ENCODE measurements around the gene ZNF3.

The ZNF3 gene

DNA sequence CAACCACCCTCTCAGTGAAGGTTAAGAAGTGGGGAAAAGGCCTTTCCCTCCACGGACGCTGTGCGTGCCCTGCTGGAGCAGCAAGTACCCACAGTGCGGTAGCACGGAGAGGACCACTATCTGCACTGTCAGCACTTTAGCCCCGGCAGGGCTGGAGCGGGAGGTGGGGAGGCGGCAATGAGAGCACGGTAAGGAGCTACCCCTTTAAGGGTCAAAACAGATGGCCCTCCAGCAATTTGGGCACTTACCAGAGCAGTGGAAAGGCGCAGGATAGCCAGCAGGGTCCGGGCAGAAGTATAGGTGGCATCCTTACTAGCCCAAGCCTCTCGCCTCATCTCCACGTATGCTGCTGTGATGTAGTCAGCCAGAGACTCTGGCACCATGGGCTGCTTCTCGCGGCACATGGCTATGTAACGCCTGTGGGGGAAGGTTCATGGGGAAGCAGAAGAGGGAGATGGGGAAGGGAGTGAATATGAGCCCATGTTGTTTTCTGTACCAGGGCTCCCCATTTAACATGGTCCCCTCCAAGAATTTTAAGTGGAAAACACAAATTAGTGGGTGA, 12.5 kb upstream of the ZNF3 start:
- H3K4me1 ChIP-seq (ENCODE audit: control insufficient read depth, insufficient read depth, low read length): peaks cover 5% of the 10 kb centered on the region; the same call in 1 of the 2 replicates
- H3K9ac ChIP-seq (ENCODE audit: low read length): no peak overlapping the region
- no peaks in the 10 kb centered on the region for H3K27me3 ChIP-seq (ENCODE audit: control insufficient read depth, insufficient read depth, low read length)
- H3K4me3 ChIP-seq (ENCODE audit: low read depth, low read length): no peak overlapping the region
- peaks cover 87% of the 10 kb centered on the region for H3K36me3 ChIP-seq (ENCODE audit: control insufficient read depth, insufficient read depth, low read length)
- H3K9me3 ChIP-seq (ENCODE audit: control insufficient read depth, insufficient read depth, low read depth, low read length): no peaks in the 10 kb centered on the region
- no peak overlapping the region for H3K27ac ChIP-seq (ENCODE audit: low read depth, low read length)

DNA sequence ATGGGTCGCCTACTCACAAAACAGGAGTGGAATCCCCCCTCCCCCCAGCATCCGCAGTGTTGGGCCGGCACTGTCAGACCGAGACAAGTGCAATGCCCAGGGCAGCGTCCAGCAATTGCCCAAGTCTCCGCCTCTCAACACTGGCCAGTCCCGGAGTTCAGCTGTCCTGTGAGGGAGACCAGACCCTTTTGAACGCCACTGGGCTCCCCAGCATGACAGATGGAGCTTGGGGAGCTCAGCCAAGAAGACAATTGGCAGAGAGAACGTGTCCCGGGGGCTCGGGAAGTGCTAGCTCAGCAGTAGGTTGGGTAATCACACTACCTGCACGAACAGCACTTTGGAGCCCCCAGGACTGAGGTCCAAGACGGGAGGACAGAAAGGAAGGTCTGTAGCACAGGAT, 12.0 kb upstream of the ZNF3 start:
- Histone ChIP-seq H3K9ac (ENCODE audit: low read length) (no peak overlapping the region), H3K36me3 (ENCODE audit: control insufficient read depth, insufficient read depth, low read length) (peaks cover 82% of the 10 kb centered on the region), H3K4me1 (ENCODE audit: control insufficient read depth, insufficient read depth, low read length) (peaks cover 6% of the 10 kb centered on the region; the same call in 1 of the 2 replicates), H3K4me3 (ENCODE audit: low read depth, low read length) (no peak overlapping the region), H3K27ac (ENCODE audit: low read depth, low read length) (no peak overlapping the region), H3K9me3 (ENCODE audit: control insufficient read depth, insufficient read depth, low read depth, low read length) (no peaks in the 10 kb centered on the region), H3K27me3 (ENCODE audit: control insufficient read depth, insufficient read depth, low read length) (no peaks in the 10 kb centered on the region)

- H3K36me3 ChIP-seq (ENCODE audit: control insufficient read depth, insufficient read depth, low read length): peaks cover 78% of the 10 kb centered on the region
- H3K27ac ChIP-seq (ENCODE audit: low read depth, low read length): no peak overlapping the region
- H3K4me1 ChIP-seq (ENCODE audit: control insufficient read depth, insufficient read depth, low read length): peaks cover 10% of the 10 kb centered on the region; the same call in 1 of the 2 replicates
Measured at GRCh38 chr7:100093054-100093453, 11.5 kb upstream of the ZNF3 start.

DNA sequence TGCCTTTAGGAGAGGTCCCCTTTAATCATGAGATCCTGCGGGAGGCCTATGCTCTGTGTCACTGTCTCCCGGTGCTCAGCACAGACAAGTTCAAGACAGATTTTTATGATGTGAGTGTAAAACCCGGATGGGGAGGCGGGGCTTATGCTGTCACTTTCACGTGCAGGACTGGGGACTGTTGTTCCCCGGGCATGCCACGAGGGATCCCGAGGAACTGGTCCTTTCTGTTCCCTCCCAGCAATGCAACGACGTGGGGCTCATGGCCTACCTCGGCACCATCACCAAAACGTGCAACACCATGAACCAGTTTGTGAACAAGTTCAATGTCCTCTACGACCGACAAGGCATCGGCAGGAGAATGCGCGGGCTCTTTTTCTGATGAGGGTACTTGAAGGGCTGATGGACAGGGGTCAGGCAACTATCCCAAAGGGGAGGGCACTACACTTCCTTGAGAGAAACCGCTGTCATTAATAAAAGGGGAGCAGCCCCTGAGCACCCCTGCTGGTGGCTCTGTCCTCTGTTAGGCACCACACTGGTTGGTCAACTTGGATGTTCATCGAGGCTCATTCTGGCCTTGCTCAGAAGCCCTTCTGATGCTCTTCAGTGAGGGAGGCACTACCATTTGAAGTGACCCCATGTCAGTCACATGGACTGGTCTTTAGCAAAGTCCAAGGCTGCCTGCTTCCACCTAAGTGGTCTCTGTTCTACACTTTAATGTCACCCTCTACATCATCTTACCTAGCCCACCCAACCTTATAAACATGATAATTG, 10.1 kb upstream of the ZNF3 start:
- H3K9ac ChIP-seq (ENCODE audit: low read length): no peak overlapping the region
- H3K27me3 ChIP-seq (ENCODE audit: control insufficient read depth, insufficient read depth, low read length): no peaks in the 10 kb centered on the region
- peaks cover 10% of the 10 kb centered on the region; the same call in 1 of the 2 replicates for H3K4me1 ChIP-seq (ENCODE audit: control insufficient read depth, insufficient read depth, low read length)
- no peak overlapping the region for H3K4me3 ChIP-seq (ENCODE audit: low read depth, low read length)
- no peaks in the 10 kb centered on the region for H3K9me3 ChIP-seq (ENCODE audit: control insufficient read depth, insufficient read depth, low read depth, low read length)
- H3K27ac ChIP-seq (ENCODE audit: low read depth, low read length): no peak overlapping the region
- H3K36me3 ChIP-seq (ENCODE audit: control insufficient read depth, insufficient read depth, low read length): peaks cover 64% of the 10 kb centered on the region

More at GRCh38 chr7:100093054-100093453, 11.5 kb upstream of the ZNF3 start:
- H3K4me3 ChIP-seq (ENCODE audit: low read depth, low read length): no peak overlapping the region
- H3K27me3 ChIP-seq (ENCODE audit: control insufficient read depth, insufficient read depth, low read length): no peaks in the 10 kb centered on the region
- no peak overlapping the region for H3K9ac ChIP-seq (ENCODE audit: low read length)
- no peaks in the 10 kb centered on the region for H3K9me3 ChIP-seq (ENCODE audit: control insufficient read depth, insufficient read depth, low read depth, low read length)

DNA sequence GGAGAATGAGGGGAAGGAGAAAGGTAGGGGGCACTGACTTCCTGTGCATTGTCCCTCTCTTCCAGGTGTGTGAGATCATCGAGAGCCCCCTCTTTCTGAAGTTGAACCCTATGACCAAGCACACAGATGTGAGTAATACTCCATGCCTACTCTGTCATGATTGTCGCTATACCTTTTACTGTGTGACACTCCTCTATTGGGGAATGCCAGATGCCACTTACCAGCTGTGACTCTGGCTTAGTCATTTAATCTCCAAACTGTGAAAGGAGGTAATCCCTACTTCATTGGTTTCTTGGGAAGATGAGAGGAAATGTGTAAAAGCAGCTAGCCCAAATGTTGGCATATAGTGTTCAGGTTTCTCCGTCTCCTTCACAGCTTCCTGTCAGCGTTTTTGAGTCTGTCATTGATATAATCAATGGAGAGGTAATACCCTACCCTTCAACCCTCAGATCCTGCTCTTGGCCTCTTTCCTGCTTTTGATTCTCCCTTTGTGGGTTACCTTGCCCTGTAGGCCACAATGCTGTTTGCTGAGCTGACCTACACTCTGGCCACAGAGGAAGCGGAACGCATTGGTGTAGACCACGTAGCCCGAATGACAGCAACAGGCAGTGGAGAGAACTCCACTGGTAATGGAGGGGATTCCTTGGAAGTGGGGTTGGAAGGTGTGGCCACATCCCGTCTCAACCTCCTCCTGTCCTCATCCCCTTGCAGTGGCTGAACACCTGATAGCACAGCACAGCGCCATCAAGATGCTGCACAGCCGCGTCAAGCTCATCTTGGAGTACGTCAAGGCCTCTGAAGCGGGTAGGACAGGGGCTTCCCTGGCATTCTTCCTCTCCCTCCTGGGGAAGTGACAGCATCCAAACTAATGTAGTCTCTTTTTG, 9.2 kb upstream of the ZNF3 start:
- Histone ChIP-seq H3K4me1 (ENCODE audit: control insufficient read depth, insufficient read depth, low read length) (peaks cover 10% of the 10 kb centered on the region; the same call in 1 of the 2 replicates), H3K27ac (ENCODE audit: low read depth, low read length) (no peak overlapping the region), H3K36me3 (ENCODE audit: control insufficient read depth, insufficient read depth, low read length) (peaks cover 56% of the 10 kb centered on the region), H3K4me3 (ENCODE audit: low read depth, low read length) (no peak overlapping the region), H3K27me3 (ENCODE audit: control insufficient read depth, insufficient read depth, low read length) (no peaks in the 10 kb centered on the region), H3K9me3 (ENCODE audit: control insufficient read depth, insufficient read depth, low read depth, low read length) (no peaks in the 10 kb centered on the region), H3K9ac (ENCODE audit: low read length) (no peak overlapping the region)

GRCh38 chr7:100089458-100090196, 8.1 kb upstream of the ZNF3 start:
- Histone ChIP-seq H3K27ac (ENCODE audit: low read depth, low read length) (peak overlapping the region; percentile 82; the same call in 1 of the 2 replicates), H3K27me3 (ENCODE audit: control insufficient read depth, insufficient read depth, low read length) (no peaks in the 10 kb centered on the region), H3K4me1 (ENCODE audit: control insufficient read depth, insufficient read depth, low read length) (peaks cover 10% of the 10 kb centered on the region; the same call in 1 of the 2 replicates), H3K36me3 (ENCODE audit: control insufficient read depth, insufficient read depth, low read length) (peaks cover 44% of the 10 kb centered on the region), H3K9me3 (ENCODE audit: control insufficient read depth, insufficient read depth, low read depth, low read length) (no peaks in the 10 kb centered on the region), H3K9ac (ENCODE audit: low read length) (peak overlapping the region; percentile 97), H3K4me3 (ENCODE audit: low read depth, low read length) (peak overlapping the region; percentile 84)

- H3K9ac ChIP-seq (ENCODE audit: low read length): peak within 1 kb of the TSS; percentile 97
- peak within 1 kb of the TSS; percentile 84 for H3K4me3 ChIP-seq (ENCODE audit: low read depth, low read length)
- H3K4me1 ChIP-seq (ENCODE audit: control insufficient read depth, insufficient read depth, low read length): peaks cover 10% of the 10 kb centered on the region; the same call in 1 of the 2 replicates
- peak within 1 kb of the TSS; percentile 82 for H3K27ac ChIP-seq (ENCODE audit: low read depth, low read length)
- H3K9me3 ChIP-seq (ENCODE audit: control insufficient read depth, insufficient read depth, low read depth, low read length): no peaks in the 10 kb centered on the region
- no peaks in the 10 kb centered on the region for H3K27me3 ChIP-seq (ENCODE audit: control insufficient read depth, insufficient read depth, low read length)
- H3K36me3 ChIP-seq (ENCODE audit: control insufficient read depth, insufficient read depth, low read length): peaks cover 36% of the 10 kb centered on the region
Measured at GRCh38 chr7:100088621-100089457, 7.3 kb upstream of the ZNF3 start, which contains the start of gene COPS6. Gene COPS6, plus strand, starts transcription at chr7:100088969. Its CDS starts 22 bp downstream, at chr7:100088991.

- Histone ChIP-seq H3K9me3 (ENCODE audit: control insufficient read depth, insufficient read depth, low read depth, low read length) (no peaks in the 10 kb centered on the region), H3K4me3 (ENCODE audit: low read depth, low read length) (peak overlapping the region; percentile 84), H3K27ac (ENCODE audit: low read depth, low read length) (peak overlapping the region; percentile 82), H3K9ac (ENCODE audit: low read length) (peak overlapping the region; percentile 97), H3K4me1 (ENCODE audit: control insufficient read depth, insufficient read depth, low read length) (peaks cover 14% of the 10 kb centered on the region), H3K36me3 (ENCODE audit: control insufficient read depth, insufficient read depth, low read length) (peaks cover 29% of the 10 kb centered on the region), H3K27me3 (ENCODE audit: control insufficient read depth, insufficient read depth, low read length) (no peaks in the 10 kb centered on the region)
Measured at GRCh38 chr7:100088095-100088620, 6.6 kb upstream of the ZNF3 start.

DNA sequence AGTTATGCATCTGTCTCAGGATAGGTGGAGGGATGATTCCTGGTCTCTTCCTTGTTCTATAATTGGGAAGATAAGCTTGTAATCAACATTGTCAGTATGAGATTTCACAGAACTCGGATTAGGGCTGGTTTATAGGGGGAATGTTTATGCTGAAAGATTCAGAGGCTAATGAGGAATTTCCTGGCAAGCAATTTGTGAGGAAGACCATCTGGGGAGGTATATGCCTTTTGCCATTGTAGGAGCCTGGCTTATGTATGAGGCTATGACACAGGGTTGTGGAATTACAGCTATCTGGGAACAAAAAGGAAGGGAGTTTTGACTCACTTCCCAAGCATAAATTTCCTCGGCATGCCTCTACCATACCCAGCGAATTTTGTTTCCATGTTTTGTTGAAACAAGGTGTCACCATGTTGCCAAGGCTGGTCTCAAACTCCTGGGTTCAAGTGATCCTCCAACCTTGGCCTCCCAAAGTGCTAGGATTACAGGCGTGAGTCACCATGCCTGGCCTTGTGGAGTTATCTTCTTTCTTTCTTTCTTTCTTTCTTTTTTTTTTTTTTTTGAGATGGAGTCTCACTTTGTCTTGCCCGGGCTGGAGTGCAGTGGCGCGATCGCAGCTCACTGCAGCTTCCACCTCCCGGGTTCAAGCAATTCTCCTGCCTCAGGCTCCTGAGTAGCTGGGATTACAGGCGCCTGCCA, 5.7 kb upstream of the ZNF3 start:
- H3K36me3 ChIP-seq (ENCODE audit: control insufficient read depth, insufficient read depth, low read length): peaks cover 20% of the 10 kb centered on the region
- H3K27ac ChIP-seq (ENCODE audit: low read depth, low read length): peak overlapping the region; percentile 29; the same call in 1 of the 2 replicates
- H3K9me3 ChIP-seq (ENCODE audit: control insufficient read depth, insufficient read depth, low read depth, low read length): no peaks in the 10 kb centered on the region
- H3K9ac ChIP-seq (ENCODE audit: low read length): peak overlapping the region; percentile 34
- peaks cover 19% of the 10 kb centered on the region for H3K4me1 ChIP-seq (ENCODE audit: control insufficient read depth, insufficient read depth, low read length)
- H3K4me3 ChIP-seq (ENCODE audit: low read depth, low read length): no peak overlapping the region
- no peaks in the 10 kb centered on the region for H3K27me3 ChIP-seq (ENCODE audit: control insufficient read depth, insufficient read depth, low read length)

All from HUES6 (cell line).